Skeletal muscle tissue (tissue), 4 donors: Measurements from ENCODE around the gene CTBS. TPM values are rescaled to one million over a fixed set of nuclear protein-coding genes. Genes with fewer than 3 reads are reported as not detected.
"Not testable (repeated sequence)": the region's sequence is repeated elsewhere in the genome, so short reads cannot be mapped to it uniquely, and the experiment has no call there.

Source experiments
- H3K27ac ChIP-seq: one replicate; pipeline ENCODE4 v1.7.0; 2013; ENCODE audit warnings: mild to moderate bottlenecking, low read depth, low read length, inconsistent platforms
- H3K27me3 ChIP-seq, 3 donors: one replicate each; pipeline ENCODE4 v1.7.0; 2013; ENCODE audit warnings: low read length in 3 of 3; ENCODE audit not compliant: control insufficient read depth in 3 of 3, insufficient read depth in 3 of 3
- H3K36me3 ChIP-seq, 3 donors: one replicate each; pipeline ENCODE4 v1.7.0; 2013; ENCODE audit warnings: low read length in 3 of 3; ENCODE audit not compliant: control insufficient read depth in 3 of 3, insufficient read depth in 3 of 3
- H3K4me1 ChIP-seq, 3 donors: one replicate each; pipeline ENCODE4 v1.7.0; 2013; ENCODE audit warnings: low read length in 3 of 3, mild to moderate bottlenecking in 3 of 3; ENCODE audit not compliant: control insufficient read depth in 3 of 3, insufficient read depth in 3 of 3
- H3K4me3 ChIP-seq, 3 donors: one replicate each; pipeline ENCODE4 v1.7.0; 2013; ENCODE audit warnings: low read length in 3 of 3
- H3K9ac ChIP-seq, 3 donors: one replicate each; pipeline ENCODE4 v1.7.0; 2013; ENCODE audit warnings: low read length in 3 of 3, mild to moderate bottlenecking in 3 of 3, moderate library complexity in 2 of 3, low read depth in 1 of 3
- H3K9me3 ChIP-seq, 3 donors: one replicate each; pipeline ENCODE4 v1.7.0; 2013; ENCODE audit warnings: low read length in 3 of 3; ENCODE audit not compliant: control insufficient read depth in 3 of 3
- total RNA-seq: library from RNA; depleted of rRNA; stranded (reverse); fragments of >200 nt; gene quantifications from one replicate; pipeline ENCODE4 v1.2.3, GENCODE V29; 2014
- donor health status: Osteomylitis.

The CTBS gene
- total RNA-seq, 1 donor from 2014 or later = 2.6 TPM

- Histone ChIP-seq H3K36me3 (no peaks in the 10 kb centered on the region), H3K9me3 (no peaks in the 10 kb centered on the region), H3K27ac (no peak overlapping the region), H3K9ac (no peak overlapping the region), H3K4me3 (no peak overlapping the region), H3K27me3 (no peaks in the 10 kb centered on the region), H3K4me1 (peaks cover 0 to 6% (median 0%) of the 10 kb centered on the region in 3 donors)
Measured at GRCh38 chr1:84510165-84510564, 64.1 kb downstream of the CTBS start.

DNA sequence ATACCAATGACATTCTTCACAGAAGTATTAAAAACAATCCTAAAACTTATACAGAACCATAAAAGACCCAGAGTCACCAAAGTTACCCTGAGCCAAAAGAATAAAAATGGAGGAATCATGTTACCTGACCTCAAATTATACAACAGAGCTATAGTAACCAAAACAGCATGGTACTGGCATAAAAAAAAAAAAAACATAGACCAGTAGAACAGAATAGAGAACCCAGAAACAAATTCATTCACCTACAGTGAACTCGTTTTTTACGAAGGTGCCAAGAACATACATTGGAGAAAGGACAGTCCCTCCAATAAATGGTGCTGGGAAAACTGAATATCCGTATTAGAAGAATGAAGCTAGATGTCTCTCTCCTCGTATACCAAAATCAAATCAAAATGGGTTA lies 65.2 kb downstream of the CTBS start:
- H3K4me1 ChIP-seq = peaks cover 7 to 16% (median 8%) of the 10 kb centered on the region in 3 donors
- no peaks in the 10 kb centered on the region for H3K9me3 ChIP-seq
- H3K27me3 ChIP-seq = no peaks in the 10 kb centered on the region
- H3K9ac ChIP-seq = no peak overlapping the region
- no peaks in the 10 kb centered on the region for H3K36me3 ChIP-seq
- H3K27ac ChIP-seq = no peak overlapping the region
- peak overlapping the region in 1 of 3 donors; percentile 9 for H3K4me3 ChIP-seq

GRCh38 chr1:84508510-84508909 lies 65.7 kb downstream of the CTBS start:
- Histone ChIP-seq H3K36me3 (no peaks in the 10 kb centered on the region), H3K9ac (no peak overlapping the region), H3K9me3 (no peaks in the 10 kb centered on the region), H3K4me1 (peaks cover 11 to 22% (median 13%) of the 10 kb centered on the region in 3 donors), H3K4me3 (no peak overlapping the region), H3K27me3 (no peaks in the 10 kb centered on the region), H3K27ac (no peak overlapping the region)

DNA sequence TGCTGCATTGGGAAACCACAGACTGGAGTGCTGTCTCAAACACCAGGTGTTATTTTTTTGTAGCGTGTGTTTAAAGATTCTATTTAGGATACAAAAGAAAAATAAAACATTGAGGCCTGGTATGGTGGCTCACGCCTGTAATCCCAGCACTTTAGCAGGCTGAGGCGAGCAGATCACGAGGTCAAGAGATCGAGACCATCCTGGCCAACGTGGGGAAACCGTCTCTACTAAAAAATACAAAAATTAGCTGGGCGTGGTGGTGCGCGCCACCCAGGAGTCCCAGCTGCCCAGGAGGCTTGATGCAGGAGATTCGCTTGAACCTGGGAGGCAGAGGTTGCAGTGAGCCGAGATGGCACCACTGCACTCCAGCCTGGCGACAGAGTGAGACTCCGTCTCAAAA lies 66.4 kb downstream of the CTBS start:
- peaks cover 16 to 28% (median 18%) of the 10 kb centered on the region in 3 donors for H3K4me1 ChIP-seq
- not testable (repeated sequence) for H3K27me3 ChIP-seq, H3K9ac ChIP-seq, H3K27ac ChIP-seq, H3K4me3 ChIP-seq, H3K9me3 ChIP-seq, H3K36me3 ChIP-seq

DNA sequence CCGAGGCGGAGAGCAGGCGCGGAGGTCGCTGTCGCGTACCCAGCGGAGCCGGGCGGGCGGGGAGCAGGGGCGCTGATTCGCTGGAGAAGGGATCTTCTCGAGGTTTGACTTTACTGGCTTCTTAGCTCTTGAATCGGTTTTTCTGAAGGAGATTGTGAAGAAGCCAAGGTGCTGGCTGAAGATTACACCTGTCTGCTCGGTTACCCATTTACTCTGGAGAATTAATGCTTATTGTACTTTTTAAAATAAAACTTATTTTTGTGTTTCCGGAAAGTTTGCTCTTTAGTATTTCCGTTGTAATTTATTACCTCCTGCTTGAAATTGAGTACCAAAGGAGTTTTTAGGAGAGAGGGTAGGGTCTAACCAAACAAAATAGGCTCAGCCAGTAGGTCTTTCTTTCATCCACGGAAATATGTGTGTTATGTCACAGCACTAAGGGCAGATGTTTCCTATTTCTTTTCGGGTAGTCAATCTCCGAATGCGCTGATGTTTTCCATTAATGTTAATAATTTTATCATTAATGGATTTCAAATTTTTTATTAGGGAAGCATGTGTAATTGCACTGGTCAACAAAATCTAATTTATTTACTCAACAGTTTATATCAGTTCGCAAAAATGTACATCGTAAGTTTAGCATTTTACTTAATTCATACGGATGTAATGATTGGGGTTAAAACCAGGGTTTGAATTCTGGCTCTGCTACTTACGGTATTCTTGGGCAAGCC lies 67.3 kb downstream of the CTBS start:
- Histone ChIP-seq H3K9me3 (no peaks in the 10 kb centered on the region), H3K36me3 (no peaks in the 10 kb centered on the region), H3K9ac (peak overlapping the region; percentile 82 to 87 (median 84)), H3K27ac (peak overlapping the region; percentile 94), H3K4me3 (peak overlapping the region; percentile 80 to 90 (median 89)), H3K27me3 (no peaks in the 10 kb centered on the region), H3K4me1 (peaks cover 16 to 29% (median 19%) of the 10 kb centered on the region in 3 donors)

DNA sequence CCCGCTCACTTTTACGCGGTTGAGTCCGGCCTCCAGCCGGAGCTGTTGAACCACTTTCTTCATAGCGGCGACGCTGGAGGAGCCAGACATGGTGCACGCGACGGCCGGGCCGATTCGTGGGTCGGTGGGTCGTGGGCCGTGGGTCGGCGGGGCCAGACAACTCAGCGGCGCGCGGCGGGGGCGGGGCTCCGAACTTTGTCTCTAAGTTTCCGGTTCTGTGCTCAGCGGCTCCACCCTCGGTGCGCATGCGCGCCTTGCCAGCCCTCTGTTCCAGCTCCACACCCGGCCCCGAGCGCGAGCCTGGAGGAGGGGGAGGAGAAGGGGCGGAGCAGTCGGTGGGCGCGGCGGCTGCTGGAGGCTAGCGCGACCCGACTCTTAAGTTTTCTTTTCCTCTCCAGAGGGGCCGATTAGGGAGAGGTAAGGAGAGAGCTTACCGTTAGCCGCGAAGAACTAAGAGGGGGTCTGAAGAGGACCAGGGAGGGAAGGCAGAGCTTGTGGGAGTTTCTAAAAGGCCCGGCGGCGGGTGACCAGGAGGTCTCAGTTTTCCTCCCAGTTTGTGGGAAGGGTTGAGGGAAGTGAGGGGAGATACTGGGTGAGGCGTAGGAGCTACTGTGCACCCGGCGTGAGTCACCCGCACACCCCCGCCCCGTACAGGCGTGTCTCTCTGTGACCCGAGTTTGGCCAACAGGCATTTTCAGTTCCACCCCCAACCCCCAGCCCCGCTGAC lies 68.1 kb downstream of the CTBS start, which contains the start of the genes GNG5 and SPATA1:
Gene GNG5, minus strand, starts transcription at position 580 of the 727 bp plus-strand sequence. Its CDS starts 490 bp downstream, at position 90.
Gene SPATA1, plus strand, starts transcription at position 385 of the 727 bp plus-strand sequence. CDS start 9,974 bp downstream, outside the sequence.
- Histone ChIP-seq H3K27ac (peak within 1 kb of the TSS; percentile 94), H3K36me3 (no peaks in the 10 kb centered on the region), H3K9me3 (no peaks in the 10 kb centered on the region), H3K9ac (peak within 1 kb of the TSS; percentile 82 to 89 (median 84)), H3K27me3 (no peaks in the 10 kb centered on the region), H3K4me3 (peak within 1 kb of the TSS; percentile 80 to 90 (median 89)), H3K4me1 (peaks cover 16 to 32% (median 19%) of the 10 kb centered on the region in 3 donors)

GRCh38 chr1:84505493-84506001 lies 68.7 kb downstream of the CTBS start:
- peak overlapping the region; percentile 94 for H3K27ac ChIP-seq
- H3K9me3 ChIP-seq = no peaks in the 10 kb centered on the region
- no peaks in the 10 kb centered on the region for H3K27me3 ChIP-seq
- H3K36me3 ChIP-seq = peaks cover 0 to 4% (median 0%) of the 10 kb centered on the region in 3 donors
- H3K9ac ChIP-seq = peak overlapping the region; percentile 82 to 89 (median 84)
- H3K4me3 ChIP-seq = peak overlapping the region; percentile 80 to 90 (median 89)
- H3K4me1 ChIP-seq = peaks cover 16 to 34% (median 19%) of the 10 kb centered on the region in 3 donors

DNA sequence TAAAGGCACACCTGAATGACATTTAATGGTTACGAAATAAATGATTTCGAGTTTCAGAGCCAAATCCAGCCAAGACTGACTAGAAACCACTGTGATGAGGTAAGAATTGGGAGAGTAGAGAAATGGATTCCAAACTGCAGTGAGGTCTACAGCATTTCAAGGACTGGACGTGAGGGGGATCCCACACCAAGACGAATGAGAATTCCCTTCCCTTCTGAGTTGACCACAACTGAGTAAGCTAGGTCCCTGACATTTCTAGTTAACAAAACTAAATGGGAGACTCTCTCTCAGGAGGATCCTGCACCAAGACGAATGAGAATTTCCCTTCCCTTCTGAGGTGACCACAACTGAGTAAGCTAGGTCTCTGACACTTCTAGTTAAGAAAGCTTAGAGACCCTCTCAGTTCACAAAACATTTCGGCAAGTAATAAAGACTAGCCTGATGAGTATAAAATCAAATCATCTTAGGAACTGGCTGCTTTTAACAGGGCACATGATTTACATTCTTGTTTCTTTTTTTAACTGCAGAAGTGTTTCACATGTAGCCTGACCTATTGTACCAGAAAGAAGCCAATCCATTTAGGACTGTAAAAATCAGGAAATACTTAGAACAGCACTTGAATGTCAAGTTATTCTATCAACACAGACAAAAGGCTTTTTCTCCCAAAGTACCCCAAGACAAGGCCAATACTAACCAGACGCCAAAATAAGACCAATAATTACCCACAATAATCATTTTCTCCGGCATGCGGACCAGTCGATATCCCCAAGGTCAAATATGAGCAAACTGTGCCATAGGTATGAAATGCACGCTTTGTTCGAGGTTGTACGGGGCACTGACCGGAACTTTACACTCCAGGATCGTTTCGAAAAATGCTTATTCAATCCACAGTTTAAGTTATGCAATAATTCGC lies 69.4 kb downstream of the CTBS start:
- H3K9ac ChIP-seq = peak overlapping the region; percentile 82 to 89 (median 84)
- H3K36me3 ChIP-seq = peaks cover 0 to 8% (median 2%) of the 10 kb centered on the region in 3 donors
- H3K9me3 ChIP-seq = no peaks in the 10 kb centered on the region
- peak overlapping the region; percentile 94 for H3K27ac ChIP-seq
- peaks cover 16 to 34% (median 19%) of the 10 kb centered on the region in 3 donors for H3K4me1 ChIP-seq
- peak overlapping the region; percentile 80 to 90 (median 89) for H3K4me3 ChIP-seq
- no peaks in the 10 kb centered on the region for H3K27me3 ChIP-seq

GRCh38 chr1:84502927-84503326 lies 71.3 kb downstream of the CTBS start:
- Histone ChIP-seq H3K4me3 (no peak overlapping the region), H3K36me3 (peaks cover 2 to 11% (median 10%) of the 10 kb centered on the region in 3 donors), H3K27ac (no peak overlapping the region), H3K4me1 (peaks cover 16 to 34% (median 19%) of the 10 kb centered on the region in 3 donors), H3K9me3 (no peaks in the 10 kb centered on the region), H3K9ac (no peak overlapping the region), H3K27me3 (no peaks in the 10 kb centered on the region)
